K562 (cell line): ENCODE data around the gene RNF214.
"Not testable (repeated sequence)": the region's sequence is repeated elsewhere in the genome, so short reads cannot be mapped to it uniquely, and the experiment has no call there.

Experiments
- MAFK ChIP-seq: IDR thresholded peaks from 2 replicates; pipeline ENCODE4 v1.6.1; 2011; ENCODE audit warnings: low read length, improper control_type of control experiment
- PKNOX1 ChIP-seq: fragments of 450-650 bp; IDR thresholded peaks from 2 replicates; pipeline ENCODE4 v1.6.1; 2016
- POLR2B ChIP-seq: fragments of 450-650 bp; IDR thresholded peaks from 2 replicates; pipeline ENCODE4 v1.6.1; 2018; ENCODE audit warnings: low read depth; ENCODE audit not compliant: partially characterized antibody
- REST ChIP-seq, 2 experiments: fragments of 450-650 bp; formaldehyde crosslinking in 1 of 2; IDR thresholded peaks; 2 replicates each; pipeline versions ENCODE4 v1.4.0 to v1.6.1; 2014 to 2020; ENCODE audit warnings: mild to moderate bottlenecking in 2 of 2, borderline replicate concordance in 1 of 2, low read depth in 1 of 2
- ZZZ3 ChIP-seq: fragments of 450-650 bp; IDR thresholded peaks from 2 replicates; pipeline ENCODE4 v1.6.1; 2016; ENCODE audit warnings: antibody characterized with exemption, mild to moderate bottlenecking, moderate library complexity

- not testable (repeated sequence) for TF ChIP-seq MAFK; PKNOX1; REST (IDR thresholded peaks at IDR 0.05; ENCODE audit: borderline replicate concordance); REST (CRISPR knock-in tag; IDR thresholded peaks at IDR 0.05; ENCODE audit: low read depth); ZZZ3; POLR2B
Measured at GRCh38 chr11:117208710-117209109, 23.8 kb upstream of the RNF214 start.
